ENCODE results near the gene NAA80.

NAA80 gene

DNA sequence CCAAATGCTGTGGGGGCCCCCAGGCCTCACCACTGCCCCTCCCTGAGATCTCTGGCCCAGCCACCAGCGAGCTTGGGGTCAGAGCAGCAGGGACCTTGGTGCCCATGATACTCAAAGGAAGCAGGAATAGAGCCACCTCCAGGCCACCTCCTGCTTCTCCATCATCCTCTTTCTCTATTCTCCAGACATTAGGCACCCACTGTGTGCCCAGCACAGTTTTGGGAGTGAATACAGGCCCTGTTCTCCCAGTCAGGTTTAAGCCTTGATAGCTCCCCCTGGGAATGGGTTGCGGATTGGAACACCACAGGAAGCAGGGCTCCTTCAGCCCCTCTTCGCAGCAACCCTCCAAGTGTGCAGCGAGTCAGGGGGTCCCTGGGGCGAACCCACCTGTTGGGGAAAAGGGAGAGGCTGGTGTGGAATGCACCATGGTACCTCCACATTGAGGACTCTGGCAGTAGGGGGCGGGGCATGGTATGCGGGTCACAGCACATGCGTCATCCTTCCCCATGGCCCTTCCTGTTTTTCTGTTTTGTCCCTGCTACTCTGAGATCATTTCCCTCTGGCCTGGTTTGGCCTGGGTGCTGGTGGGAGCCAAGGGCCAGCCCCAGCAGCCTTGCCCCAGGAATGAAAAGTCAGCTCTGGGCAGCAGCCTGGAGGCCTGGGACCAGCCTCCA, 44.5 kb downstream of the NAA80 start:
- FAIRE-seq, result no peak

DNA sequence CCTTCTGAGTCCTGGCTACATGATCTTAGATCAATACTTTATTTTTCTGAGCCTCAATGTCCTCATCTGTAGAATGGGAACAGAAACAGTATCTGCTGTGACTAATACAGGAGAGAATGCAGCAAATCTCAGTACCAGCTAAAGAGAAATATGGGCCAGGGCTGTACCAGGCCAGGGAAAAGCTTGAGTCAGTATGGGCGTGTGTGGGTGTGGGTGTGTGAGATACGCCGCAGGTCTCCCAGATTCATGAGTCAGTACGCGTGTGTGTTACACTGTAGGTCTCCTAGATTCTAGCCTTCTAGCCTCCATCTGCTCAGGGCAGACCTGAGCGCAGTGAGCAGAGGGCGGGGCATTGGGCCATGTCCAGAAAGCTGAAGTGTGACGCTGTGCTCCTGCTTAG, 48.0 kb downstream of the NAA80 start:
- no peak for FAIRE-seq

DNA sequence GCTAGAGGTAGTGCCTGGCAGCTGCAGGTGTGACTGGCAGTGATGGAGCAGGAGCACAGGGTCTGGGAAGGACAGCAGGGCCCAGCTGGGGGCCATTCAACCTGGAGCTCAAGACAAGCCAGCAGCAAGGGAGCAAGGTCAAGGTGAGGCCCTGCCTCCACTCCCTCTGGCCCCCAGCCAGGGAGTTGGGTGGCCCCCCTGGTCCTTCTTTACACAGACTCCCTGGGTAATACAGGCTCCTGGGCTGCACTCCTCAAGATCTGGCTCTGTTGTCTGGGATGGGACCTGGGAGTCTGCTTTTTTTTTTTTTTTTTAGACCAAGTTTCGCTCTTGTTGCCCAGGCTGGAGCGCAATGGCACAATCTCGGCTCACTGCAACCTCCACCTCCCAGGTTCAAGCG, 48.7 kb downstream of the NAA80 start:
- FAIRE-seq, result no peak

DNA sequence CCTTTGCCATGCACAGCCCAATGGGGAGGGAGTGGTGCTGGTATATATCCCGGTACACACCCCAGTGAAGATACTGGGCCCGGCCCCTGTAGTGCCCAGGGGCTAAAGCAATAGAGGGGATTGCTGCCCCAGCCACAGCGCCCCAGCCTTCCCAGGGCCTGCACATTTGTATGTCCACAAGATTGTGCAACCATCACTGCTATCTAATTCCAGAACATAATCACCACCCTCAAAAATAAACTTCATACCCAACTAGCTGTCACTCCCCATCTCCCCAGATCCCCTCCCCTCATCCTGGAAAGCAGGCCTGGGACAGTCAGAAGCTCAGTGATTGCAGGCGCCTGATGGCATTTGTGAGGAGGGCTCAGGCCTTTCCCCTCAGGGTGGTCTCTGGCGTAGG, 49.7 kb downstream of the NAA80 start:
- no peak for FAIRE-seq

DNA sequence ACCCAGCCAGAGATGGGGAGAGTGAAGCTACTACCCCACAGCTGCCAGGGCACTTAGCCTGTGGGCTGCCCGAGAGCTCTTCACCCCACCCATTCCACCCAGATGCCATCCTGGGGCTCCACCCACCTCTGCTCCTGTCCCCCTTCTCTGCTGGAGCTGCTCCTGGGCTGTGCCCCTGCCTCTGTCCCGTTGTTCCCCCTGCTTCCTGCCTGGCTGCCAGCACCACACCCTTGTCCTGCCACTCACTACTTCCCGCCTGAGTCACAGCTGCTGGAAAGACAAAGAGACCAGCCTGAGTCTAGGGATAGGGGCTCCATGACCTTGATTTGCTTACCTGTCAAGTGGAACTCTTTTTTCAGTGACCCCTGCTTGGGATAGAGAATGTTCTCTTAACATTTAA, 50.8 kb downstream of the NAA80 start:
- FAIRE-seq, result no peak

DNA sequence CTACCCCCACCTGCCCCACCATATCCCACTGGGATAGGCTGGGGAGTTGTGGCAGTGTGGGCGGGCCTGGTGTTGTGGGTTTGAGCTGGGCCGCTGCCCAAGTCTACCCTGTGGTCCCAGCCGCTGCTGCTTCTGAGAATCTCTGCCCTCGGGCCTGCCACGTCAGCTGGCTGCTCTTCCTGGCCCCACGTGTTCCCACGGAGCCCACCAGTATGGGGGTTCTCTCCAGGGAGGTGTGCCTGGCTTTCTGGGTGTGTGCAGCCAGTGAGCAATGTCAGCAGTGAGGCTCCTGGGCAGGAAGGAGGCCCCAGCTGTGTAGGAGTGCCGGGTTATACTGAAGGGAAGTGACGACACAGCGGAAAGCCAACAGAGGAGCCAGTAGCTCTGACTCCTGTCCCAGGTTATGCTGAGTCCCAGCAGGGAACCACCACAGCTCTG, 52.7 kb downstream of the NAA80 start:
- FAIRE-seq, result no peak

Data from A204.1 (cell line).